Mucosa of stomach (tissue), 1 donor: ENCODE measurements around the gene TTLL13.
"Not testable (repeated sequence)": the region's sequence is repeated elsewhere in the genome, so short reads cannot be mapped to it uniquely, and the experiment has no call there.

Experiments used
- H3K27me3 ChIP-seq: one replicate; pipeline ENCODE4 v1.7.0; 2013; ENCODE audit warnings: mild to moderate bottlenecking, low read length; ENCODE audit not compliant: control insufficient read depth, insufficient read depth
- H3K36me3 ChIP-seq: one replicate; pipeline ENCODE4 v1.7.0; 2013; ENCODE audit warnings: low read length; ENCODE audit not compliant: control insufficient read depth, insufficient read depth
- H3K4me1 ChIP-seq: one replicate; pipeline ENCODE4 v1.7.0; 2013; ENCODE audit warnings: mild to moderate bottlenecking, low read length; ENCODE audit not compliant: control insufficient read depth, insufficient read depth
- H3K4me3 ChIP-seq: one replicate; pipeline ENCODE4 v1.7.0; 2013; ENCODE audit warnings: low read length
- H3K9ac ChIP-seq: one replicate; pipeline ENCODE4 v1.7.0; 2013; ENCODE audit warnings: mild to moderate bottlenecking, low read length, moderate library complexity
- H3K9me3 ChIP-seq: one replicate; pipeline ENCODE4 v1.7.0; 2013; ENCODE audit warnings: mild to moderate bottlenecking, low read length, moderate library complexity; ENCODE audit not compliant: control insufficient read depth
- donor health status: Pancreatic carcinoma.

Gene TTLL13

DNA sequence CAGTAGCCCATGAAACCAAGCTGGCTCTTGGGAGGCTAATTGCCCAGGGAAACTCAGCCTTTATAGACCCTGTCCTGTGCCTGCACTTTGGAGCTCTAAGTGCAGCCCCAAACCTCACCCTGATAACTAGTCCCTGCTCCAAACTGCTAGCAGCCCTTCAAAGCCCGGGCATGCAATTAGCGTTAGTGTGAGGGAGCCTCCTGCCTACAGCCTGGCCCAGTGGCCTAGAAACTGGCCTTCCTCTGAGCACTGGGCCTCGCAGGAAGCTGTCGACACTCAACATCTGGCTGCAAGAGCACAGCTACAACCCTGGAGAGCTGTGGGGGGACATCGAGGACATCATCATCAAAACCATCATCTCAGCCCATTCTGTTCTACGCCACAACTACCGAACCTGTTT, 8.4 kb downstream of the TTLL13 start:
- Histone ChIP-seq H3K9me3 (no peaks in the 10 kb centered on the region), H3K9ac (no peak overlapping the region)

DNA sequence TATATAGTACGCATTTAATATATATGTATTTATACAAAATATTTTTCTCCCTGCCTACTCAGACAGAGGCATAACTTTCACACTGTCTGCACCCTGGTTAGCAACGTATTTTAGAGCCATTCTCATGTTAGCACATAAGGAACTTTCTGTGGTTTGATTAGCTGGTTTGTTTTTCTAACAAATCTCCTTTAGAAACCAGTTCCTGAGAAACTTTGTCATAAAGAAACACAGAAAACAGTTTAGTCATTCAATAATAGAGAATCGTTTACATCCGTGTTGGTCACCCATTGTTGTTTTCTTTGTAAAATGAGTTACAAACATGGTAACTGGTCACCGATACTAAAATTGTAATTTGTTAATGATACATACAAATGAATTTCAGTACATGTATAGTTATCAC, 10.2 kb downstream of the TTLL13 start:
- Histone ChIP-seq H3K4me3 (no peak overlapping the region), H3K4me1 (peaks cover 5% of the 10 kb centered on the region), H3K27me3 (no peaks in the 10 kb centered on the region), H3K9me3 (no peaks in the 10 kb centered on the region), H3K36me3 (no peaks in the 10 kb centered on the region), H3K9ac (no peak overlapping the region)

More for the DNA sequence above, 8.4 kb downstream of the TTLL13 start:
- H3K4me3 ChIP-seq: no peak overlapping the region
- no peaks in the 10 kb centered on the region for H3K36me3 ChIP-seq
- no peaks in the 10 kb centered on the region for H3K4me1 ChIP-seq
- no peaks in the 10 kb centered on the region for H3K27me3 ChIP-seq

DNA sequence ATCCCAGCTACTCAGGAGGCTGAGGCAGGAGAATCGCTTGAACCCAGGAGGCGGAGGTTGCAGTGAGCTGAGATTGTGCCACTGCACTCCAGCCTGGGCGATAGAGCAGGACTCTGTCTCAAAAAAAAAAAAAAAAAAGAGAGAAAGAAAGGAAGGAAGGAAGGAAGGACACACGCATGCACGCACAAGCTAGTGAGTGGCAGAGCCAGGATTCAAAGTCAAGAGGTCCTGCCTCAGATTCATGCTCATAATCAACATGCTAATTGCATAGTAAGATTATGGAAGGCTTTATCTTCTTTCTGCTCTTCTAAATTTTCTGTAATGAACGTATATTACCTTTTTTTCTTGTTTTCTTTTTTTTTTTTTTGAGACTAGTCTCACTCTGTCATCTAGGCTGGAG, 11.4 kb downstream of the TTLL13 start:
- H3K36me3 ChIP-seq, H3K27me3 ChIP-seq, H3K4me3 ChIP-seq, H3K9ac ChIP-seq, H3K9me3 ChIP-seq: not testable (repeated sequence)
- H3K4me1 ChIP-seq: peaks cover 10% of the 10 kb centered on the region

DNA sequence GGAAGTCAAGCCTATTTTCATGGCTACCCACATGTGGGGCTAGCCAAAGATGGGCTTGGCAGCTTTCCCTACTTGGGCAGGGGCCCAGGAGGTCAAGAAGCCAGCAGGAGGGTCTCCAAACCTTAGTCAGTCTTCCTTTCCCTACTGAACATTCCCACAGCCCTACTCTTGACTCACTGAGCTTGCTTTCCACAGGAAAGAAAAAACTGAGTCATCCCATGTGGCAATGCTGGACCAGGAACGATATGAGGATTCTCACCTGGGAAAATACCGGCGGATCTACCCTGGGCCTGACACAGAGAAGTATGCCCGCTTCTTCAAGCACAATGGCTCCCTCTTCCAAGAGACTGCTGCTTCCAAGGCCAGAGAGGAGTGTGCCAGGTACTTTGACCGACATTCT, 12.5 kb downstream of the TTLL13 start:
- H3K36me3 ChIP-seq: no peaks in the 10 kb centered on the region
- H3K27me3 ChIP-seq: no peaks in the 10 kb centered on the region
- H3K4me3 ChIP-seq: no peak overlapping the region
- H3K9me3 ChIP-seq: no peaks in the 10 kb centered on the region
- H3K9ac ChIP-seq: no peak overlapping the region
- peaks cover 13% of the 10 kb centered on the region for H3K4me1 ChIP-seq

DNA sequence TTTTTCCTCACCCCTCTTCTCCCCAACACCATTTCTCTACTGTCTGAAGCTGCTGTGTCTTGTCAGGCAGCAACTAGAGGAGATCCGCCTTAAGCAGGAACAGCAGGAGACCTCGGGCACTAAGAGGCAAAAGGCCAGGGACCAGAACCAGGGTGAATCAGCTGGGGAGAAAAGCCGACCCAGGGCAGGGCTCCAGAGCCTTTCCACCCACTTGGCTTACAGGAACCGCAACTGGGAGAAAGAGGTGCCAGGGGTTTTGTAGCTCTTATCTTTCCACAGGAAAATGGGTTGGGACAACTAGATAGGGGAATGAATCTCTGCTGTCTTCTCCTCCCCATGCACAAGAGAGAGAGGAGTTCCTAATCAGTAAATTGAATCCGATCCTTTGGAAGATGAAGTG, 13.1 kb downstream of the TTLL13 start:
- H3K9ac ChIP-seq: no peak overlapping the region
- no peaks in the 10 kb centered on the region for H3K36me3 ChIP-seq
- peaks cover 19% of the 10 kb centered on the region for H3K4me1 ChIP-seq
- no peaks in the 10 kb centered on the region for H3K27me3 ChIP-seq
- H3K9me3 ChIP-seq: no peaks in the 10 kb centered on the region
- H3K4me3 ChIP-seq: no peak overlapping the region

DNA sequence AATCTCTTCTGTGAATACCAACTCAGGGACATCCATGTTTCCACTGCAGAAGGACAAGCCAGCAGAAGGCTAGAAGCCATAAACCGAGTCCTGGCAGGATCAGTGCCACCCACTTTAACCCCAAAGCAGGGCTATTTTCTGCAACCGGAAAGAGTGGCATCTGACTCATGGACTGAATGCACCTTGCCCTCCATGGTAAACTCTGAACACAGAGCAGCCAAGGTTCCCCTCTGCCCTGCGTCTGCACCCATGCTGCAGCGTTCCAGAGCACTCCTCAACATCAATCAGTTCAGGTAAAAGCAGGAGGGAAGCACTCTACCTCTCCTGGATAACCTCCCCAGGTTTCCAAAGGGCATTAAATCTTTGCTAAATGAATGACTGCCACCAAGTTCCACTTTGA, 15.3 kb downstream of the TTLL13 start:
- H3K4me1 ChIP-seq: peaks cover 19% of the 10 kb centered on the region
- peak overlapping the region; percentile 91 for H3K9ac ChIP-seq
- peak overlapping the region; percentile 81 for H3K4me3 ChIP-seq
- H3K9me3 ChIP-seq: no peaks in the 10 kb centered on the region
- H3K36me3 ChIP-seq: no peaks in the 10 kb centered on the region
- H3K27me3 ChIP-seq: no peaks in the 10 kb centered on the region

GRCh38 chr15:90265271-90266060, 16.1 kb downstream of the TTLL13 start, which contains the start of gene NGRN:
TSS of gene NGRN (plus strand) at chr15:90265672. CDS start at chr15:90265713, 41 bp downstream.
- Histone ChIP-seq H3K36me3 (no peaks in the 10 kb centered on the region), H3K9ac (peak within 1 kb of the TSS; percentile 91), H3K4me1 (peaks cover 19% of the 10 kb centered on the region), H3K4me3 (peak within 1 kb of the TSS; percentile 81), H3K27me3 (no peaks in the 10 kb centered on the region), H3K9me3 (no peaks in the 10 kb centered on the region)

DNA sequence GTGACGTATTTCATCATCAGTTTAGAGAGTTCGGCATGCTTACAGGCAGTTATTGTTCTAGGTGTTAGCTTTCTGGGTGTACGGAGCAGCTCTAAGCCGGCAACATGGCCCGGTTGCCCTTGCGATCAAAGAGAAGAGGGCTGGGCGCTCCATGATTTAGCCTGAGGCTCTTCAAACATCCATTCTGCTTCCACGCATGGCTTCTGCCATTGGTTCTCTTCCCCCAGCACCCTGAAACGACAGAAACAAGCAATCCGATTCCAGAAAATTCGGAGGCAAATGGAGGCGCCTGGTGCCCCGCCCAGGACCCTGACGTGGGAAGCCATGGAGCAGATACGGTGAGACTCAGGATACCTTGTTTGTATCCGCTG, 16.7 kb downstream of the TTLL13 start:
- peak overlapping the region; percentile 91 for H3K9ac ChIP-seq
- H3K27me3 ChIP-seq: no peaks in the 10 kb centered on the region
- no peaks in the 10 kb centered on the region for H3K36me3 ChIP-seq
- H3K4me1 ChIP-seq: peaks cover 19% of the 10 kb centered on the region
- H3K4me3 ChIP-seq: peak overlapping the region; percentile 81
- no peaks in the 10 kb centered on the region for H3K9me3 ChIP-seq

DNA sequence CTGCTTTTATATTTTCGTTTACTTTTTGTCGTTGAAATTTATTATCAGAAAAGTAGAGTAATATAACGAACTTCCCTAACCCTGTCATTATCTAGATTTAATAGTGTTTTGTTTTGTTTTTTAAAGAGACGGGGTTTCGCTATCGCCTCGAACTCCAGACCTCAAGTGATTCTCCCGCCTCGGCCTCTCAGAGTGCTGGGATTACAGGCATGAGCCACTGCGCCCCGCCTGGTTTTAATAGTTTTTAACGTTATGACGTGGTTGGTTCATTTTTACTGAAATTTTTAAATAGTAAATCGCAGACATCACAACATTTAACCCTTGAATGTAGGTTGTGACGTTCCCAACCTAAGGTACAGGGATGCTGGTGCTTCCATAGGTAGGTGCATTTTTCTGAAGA, 17.1 kb downstream of the TTLL13 start:
- H3K9me3 ChIP-seq: no peaks in the 10 kb centered on the region
- H3K36me3 ChIP-seq: no peaks in the 10 kb centered on the region
- H3K4me3 ChIP-seq: peak overlapping the region; percentile 81
- no peaks in the 10 kb centered on the region for H3K27me3 ChIP-seq
- H3K4me1 ChIP-seq: peaks cover 19% of the 10 kb centered on the region
- H3K9ac ChIP-seq: peak overlapping the region; percentile 91

GRCh38 chr15:90268415-90268814, 19.1 kb downstream of the TTLL13 start:
- Histone ChIP-seq H3K9me3 (no peaks in the 10 kb centered on the region), H3K4me3 (no peak overlapping the region), H3K4me1 (peaks cover 19% of the 10 kb centered on the region), H3K36me3 (no peaks in the 10 kb centered on the region), H3K27me3 (no peaks in the 10 kb centered on the region), H3K9ac (no peak overlapping the region)

DNA sequence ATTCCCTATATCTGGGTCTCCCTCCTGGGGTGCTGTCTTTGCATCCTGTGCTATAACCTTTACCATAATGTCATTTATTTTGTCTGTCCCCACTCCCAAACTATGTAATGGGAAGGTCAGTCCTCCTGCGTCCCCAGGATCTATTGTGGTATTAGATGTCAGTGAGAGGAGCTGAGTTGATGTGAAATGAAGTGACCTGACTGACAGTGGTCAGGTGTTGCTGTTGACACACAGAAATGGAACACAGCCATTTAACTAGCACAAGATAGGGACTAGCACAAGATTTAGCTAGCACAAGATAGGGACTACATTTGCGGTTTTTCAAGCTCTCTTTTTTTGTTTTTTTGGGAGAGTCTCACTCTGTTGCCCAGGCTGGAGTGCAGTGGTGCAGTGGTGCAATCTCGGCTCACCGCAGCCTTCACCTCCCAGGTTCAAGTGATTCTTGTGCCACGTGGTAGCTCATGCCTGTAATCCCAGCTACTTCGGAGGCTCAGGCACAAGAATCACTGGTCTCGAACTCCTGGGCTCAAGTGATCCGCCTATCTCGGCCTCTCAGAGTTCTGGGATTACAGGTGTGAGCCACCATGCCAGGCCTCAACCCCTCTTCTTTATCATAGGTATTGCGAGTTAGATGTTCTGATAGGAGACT, 21.3 kb downstream of the TTLL13 start:
- Histone ChIP-seq H3K4me1 (peaks cover 9% of the 10 kb centered on the region), H3K36me3 (no peaks in the 10 kb centered on the region), H3K9me3 (no peaks in the 10 kb centered on the region), H3K9ac (no peak overlapping the region), H3K4me3 (no peak overlapping the region), H3K27me3 (no peaks in the 10 kb centered on the region)

GRCh38 chr15:90271459-90272166, 22.3 kb downstream of the TTLL13 start:
- Histone ChIP-seq H3K9ac (no peak overlapping the region), H3K4me3 (no peak overlapping the region), H3K9me3 (no peaks in the 10 kb centered on the region), H3K27me3 (no peaks in the 10 kb centered on the region), H3K4me1 (peaks cover 9% of the 10 kb centered on the region), H3K36me3 (no peaks in the 10 kb centered on the region)
